Stimulated activated CD4-positive, alpha-beta T cell treated with anti-CD3 and anti-CD28 coated beads, Interleukin-2, amount 100 ng/mL, for 48 hours (primary cell): ENCODE results near the gene TINCR.

ENCODE experiments used
- DNase-seq, 2 donors: peaks; one replicate each; pipeline ENCODE4 v3.0.0-alpha.2; 2020

Gene TINCR

GRCh38 chr19:5588906-5589676 lies 21.3 kb upstream of the TINCR start:
- no peak for DNase-seq

GRCh38 chr19:5588441-5588840 lies 20.7 kb upstream of the TINCR start:
- DNase-seq = no peak

- DNase-seq = no peak
These were observed 19.9 kb upstream of the TINCR start for GRCh38 chr19:5587661-5588060.

GRCh38 chr19:5587071-5587455 lies 19.3 kb upstream of the TINCR start:
- DNase-seq = no peak

- no peak for DNase-seq
These were observed 18.7 kb upstream of the TINCR start for GRCh38 chr19:5586300-5587070.

GRCh38 chr19:5585461-5586299 lies 17.9 kb upstream of the TINCR start:
- peak; percentile 23 to 27 for DNase-seq

GRCh38 chr19:5580161-5580571 lies 12.4 kb upstream of the TINCR start:
- DNase-seq = no peak

- no peak for DNase-seq
These were observed 11.9 kb upstream of the TINCR start for GRCh38 chr19:5579697-5580096.

- no peak for DNase-seq
These were observed 11.5 kb upstream of the TINCR start for GRCh38 chr19:5579286-5579685.

GRCh38 chr19:5578097-5578846 lies 10.5 kb upstream of the TINCR start:
- DNase-seq = peak; percentile 73 to 78

GRCh38 chr19:5575590-5575989 lies 7.8 kb upstream of the TINCR start:
- no peak for DNase-seq

- DNase-seq = no peak
These were observed 5.0 kb upstream of the TINCR start for GRCh38 chr19:5572556-5573286.

- DNase-seq = no peak
These were observed 4.0 kb upstream of the TINCR start for GRCh38 chr19:5571777-5572176.

GRCh38 chr19:5567970-5568407 lies 236 bp upstream of the TINCR start:
- DNase-seq = no peak

GRCh38 chr19:5564930-5565329 lies 2.8 kb downstream of the TINCR start:
- no peak for DNase-seq

- DNase-seq = no peak
These were observed 3.7 kb downstream of the TINCR start for GRCh38 chr19:5563935-5564612.

GRCh38 chr19:5563008-5563431 lies 4.7 kb downstream of the TINCR start:
- no peak for DNase-seq

- no peak for DNase-seq
These were observed 5.5 kb downstream of the TINCR start for GRCh38 chr19:5562280-5562679.

- DNase-seq = no peak
These were observed 6.2 kb downstream of the TINCR start for GRCh38 chr19:5561559-5561958.

GRCh38 chr19:5560156-5560555 lies 7.6 kb downstream of the TINCR start:
- DNase-seq = no peak

GRCh38 chr19:5559804-5560133 lies 8.0 kb downstream of the TINCR start:
- no peak for DNase-seq
